HEK293 (cell line): ENCODE results near the gene NEK7.

Experiments used
- CTCF ChIA-PET: fragments of 350-600 bp; formaldehyde crosslinking; extraction: SDS; loops from one replicate; lab custom pipeline; 2021; ENCODE audit warnings: antibody characterized with exemption; lab: Yijun Ruan, JAX
- POLR2A ChIA-PET: fragments of 300-600 bp; formaldehyde crosslinking; extraction: SDS; loops from one replicate; lab custom pipeline; 2020; ENCODE audit warnings: antibody characterized with exemption, inconsistent platforms; lab: Yijun Ruan, JAX
- H3K27ac ChIP-seq: fragments of 200-500 bp; sonication (Bioruptor generic); 2 replicates; pipeline ENCODE4 v1.5.1; 2014; ENCODE audit warnings: low read depth, low read length, control low read depth, inconsistent platforms; ENCODE audit errors: extremely low read depth
- H3K36me3 ChIP-seq, 2 experiments: fragments of 200-500 bp in 1 of 2; sonication (Bioruptor generic) in 1 of 2; 1 replicate in 1 of 2; 2 replicates in 1 of 2; pipeline ENCODE4 v1.5.1; 2014 to 2017; ENCODE audit warnings: inconsistent platforms in 2 of 2, low read length in 2 of 2; ENCODE audit not compliant: control insufficient read depth in 2 of 2, insufficient read depth in 1 of 2
- H3K4me1 ChIP-seq: fragments of 200-500 bp; sonication (Bioruptor generic); 2 replicates; pipeline ENCODE4 v1.5.1; 2014; ENCODE audit warnings: mild to moderate bottlenecking, low read length, inconsistent platforms; ENCODE audit not compliant: control insufficient read depth, insufficient read depth
- H3K4me3 ChIP-seq: 2 replicates; pipeline ENCODE4 v1.5.1; 2011; ENCODE audit warnings: low read depth, mild to moderate bottlenecking, control low read depth, low read length, moderate library complexity
- H3K9me3 ChIP-seq: fragments of 200-500 bp; sonication (Bioruptor generic); 2 replicates; pipeline ENCODE4 v1.5.1; 2014; ENCODE audit warnings: low read depth, low read length, inconsistent platforms; ENCODE audit not compliant: control insufficient read depth, insufficient read depth
- EGR2 ChIP-seq: fragments of 450-650 bp; formaldehyde crosslinking; IDR thresholded peaks from 2 replicates; pipeline ENCODE4 v1.5.1; 2016; ENCODE audit warnings: low read depth, missing biosample characterization, missing genetic modification characterization
- GLIS1 ChIP-seq: fragments of 450-650 bp; formaldehyde crosslinking; IDR thresholded peaks from 2 replicates; pipeline ENCODE4 v1.5.1; 2016; ENCODE audit warnings: missing biosample characterization, missing genetic modification characterization
- MYNN ChIP-seq: fragments of 450-650 bp; formaldehyde crosslinking; IDR thresholded peaks from 2 replicates; pipeline ENCODE4 v1.5.1; 2016; ENCODE audit warnings: missing biosample characterization, missing genetic modification characterization, borderline replicate concordance
- OVOL3 ChIP-seq: fragments of 450-650 bp; formaldehyde crosslinking; IDR thresholded peaks from 2 replicates; pipeline ENCODE4 v1.5.1; 2016; ENCODE audit warnings: missing biosample characterization, missing genetic modification characterization
- ZBTB20 ChIP-seq: fragments of 450-650 bp; formaldehyde crosslinking; IDR thresholded peaks from 2 replicates; pipeline ENCODE4 v1.5.1; 2016; ENCODE audit warnings: missing biosample characterization, missing genetic modification characterization
- ZBTB49 ChIP-seq: fragments of 450-650 bp; formaldehyde crosslinking; IDR thresholded peaks from 2 replicates; pipeline ENCODE4 v1.5.1; 2016; ENCODE audit warnings: missing biosample characterization, missing genetic modification characterization, low read depth
- ZFP41 ChIP-seq: fragments of 450-650 bp; formaldehyde crosslinking; IDR thresholded peaks from 2 replicates; pipeline ENCODE4 v1.5.1; 2016; ENCODE audit warnings: missing biosample characterization, missing genetic modification characterization, borderline replicate concordance
- ZNF362 ChIP-seq: fragments of 450-650 bp; formaldehyde crosslinking; IDR thresholded peaks from 2 replicates; pipeline ENCODE4 v1.5.1; 2016; ENCODE audit warnings: missing biosample characterization, missing genetic modification characterization
- ZNF433 ChIP-seq: fragments of 450-650 bp; formaldehyde crosslinking; IDR thresholded peaks from 2 replicates; pipeline ENCODE4 v1.5.1; 2016; ENCODE audit warnings: missing biosample characterization, missing genetic modification characterization, low read depth
- ZNF600 ChIP-seq: fragments of 450-650 bp; formaldehyde crosslinking; IDR thresholded peaks from 2 replicates; pipeline ENCODE4 v1.5.1; 2016; ENCODE audit warnings: missing biosample characterization, missing genetic modification characterization
- ZNF629 ChIP-seq: fragments of 450-650 bp; formaldehyde crosslinking; IDR thresholded peaks from 2 replicates; pipeline ENCODE4 v1.5.1; 2017; ENCODE audit warnings: missing biosample characterization, missing genetic modification characterization
- ZNF701 ChIP-seq: fragments of 450-650 bp; formaldehyde crosslinking; IDR thresholded peaks from 2 replicates; pipeline ENCODE4 v1.5.1; 2016; ENCODE audit warnings: missing biosample characterization, missing genetic modification characterization
- ZNF768 ChIP-seq: fragments of 450-650 bp; formaldehyde crosslinking; IDR thresholded peaks from 2 replicates; pipeline ENCODE4 v1.5.1; 2018; ENCODE audit warnings: missing biosample characterization, mild to moderate bottlenecking, missing genetic modification characterization
- ZSCAN5A ChIP-seq: fragments of 450-650 bp; formaldehyde crosslinking; IDR thresholded peaks from 2 replicates; pipeline ENCODE4 v1.5.1; 2016; ENCODE audit warnings: missing biosample characterization, missing genetic modification characterization

The NEK7 gene

GRCh38 chr1:198134252-198134651 is 22.5 kb upstream of the NEK7 start:
- Histone ChIP-seq H3K27ac (no peak overlapping the region), H3K36me3 (no peaks in the 10 kb centered on the region), H3K9me3 (no peaks in the 10 kb centered on the region), H3K4me1 (no peaks in the 10 kb centered on the region), H3K4me3 (no peak overlapping the region)
- CTCF ChIA-PET = no interaction called here
- POLR2A ChIA-PET = no interaction called here
- TF ChIP-seq ZBTB49 (tag by site-specific recombination) (no peak), ZNF768 (tag by site-specific recombination) (no peak), OVOL3 (tag by site-specific recombination) (no peak), ZNF433 (tag by site-specific recombination) (no peak), MYNN (tag by site-specific recombination) (no peak)

- no peaks in the 10 kb centered on the region for H3K4me1 ChIP-seq
- H3K27ac ChIP-seq = no peak overlapping the region
- ChIA-PET POLR2A (no interaction called here), CTCF (interaction anchor here (0.7 kb wide), 1 partner anchor 44 kb away, joined by 4 read pairs; no protein-coding TSS in a partner anchor)
- no peaks in the 10 kb centered on the region for H3K9me3 ChIP-seq
- H3K4me3 ChIP-seq = no peak overlapping the region
- TF ChIP-seq ZBTB20 (no peak), ZNF629 (no peak), ZNF600 (tag by site-specific recombination) (no peak)
- no peaks in the 10 kb centered on the region for H3K36me3 ChIP-seq
Measured at GRCh38 chr1:198135366-198135765, 21.4 kb upstream of the NEK7 start.

GRCh38 chr1:198141668-198142351 is 15.0 kb upstream of the NEK7 start:
- TF ChIP-seq EGR2 (tag by site-specific recombination) = no peak
- TF ChIP-seq ZNF362 (tag by site-specific recombination) = no peak
- TF ChIP-seq ZSCAN5A (tag by site-specific recombination) = no peak
- no peak for TF ChIP-seq ZFP41 (tag by site-specific recombination)
- no peak for TF ChIP-seq GLIS1
- TF ChIP-seq ZNF701 (tag by site-specific recombination) = no peak
- H3K27ac ChIP-seq = no peak overlapping the region
- no peaks in the 10 kb centered on the region for H3K4me1 ChIP-seq
- CTCF ChIA-PET = interaction anchor here (0.5 to 1.2 kb wide), 2 partner anchors 14 to 16 kb away, joined by 3 to 5 read pairs; no protein-coding TSS in a partner anchor
- no peaks in the 10 kb centered on the region for H3K9me3 ChIP-seq
- no peaks in the 10 kb centered on the region for H3K36me3 ChIP-seq
- no peak overlapping the region for H3K4me3 ChIP-seq
- POLR2A ChIA-PET = no interaction called here
